ENCODE results near the gene INTS2.

INTS2 gene

GRCh38 chr17:61846761-61847375 is 80.9 kb downstream of the INTS2 start:
- H3K27ac ChIP-seq, result no peak overlapping the region
- no peak for TF ChIP-seq CTCF (conservative IDR thresholded peaks at IDR 0.05)

- no peak overlapping the region for H3K27ac ChIP-seq
- no peak for TF ChIP-seq CTCF (conservative IDR thresholded peaks at IDR 0.05)
Observed at GRCh38 chr17:61846088-61846487, 81.7 kb downstream of the INTS2 start.

GRCh38 chr17:61843435-61843834 is 84.3 kb downstream of the INTS2 start:
- no peak overlapping the region for H3K27ac ChIP-seq
- no peak for TF ChIP-seq CTCF (conservative IDR thresholded peaks at IDR 0.05)

- no peak for TF ChIP-seq CTCF (conservative IDR thresholded peaks at IDR 0.05)
- no peak overlapping the region for H3K27ac ChIP-seq
Observed at GRCh38 chr17:61842899-61843298, 84.9 kb downstream of the INTS2 start.

GRCh38 chr17:61839300-61839786 is 88.4 kb downstream of the INTS2 start:
- no peak for TF ChIP-seq CTCF (conservative IDR thresholded peaks at IDR 0.05)
- no peak overlapping the region for H3K27ac ChIP-seq

- peak; percentile 94 for TF ChIP-seq CTCF (conservative IDR thresholded peaks at IDR 0.05)
- H3K27ac ChIP-seq, result no peak overlapping the region
Observed at GRCh38 chr17:61837175-61838051, 90.4 kb downstream of the INTS2 start.
